OCI-LY3 (cell line): ENCODE data around the gene TERC.

ENCODE experiments used
- CTCF ChIP-seq: fragments of 200-600, 300-600 bp; sonication (generic); IDR thresholded peaks from 2 replicates; pipeline ENCODE4 v1.5.1; 2014; ENCODE audit warnings: antibody characterized with exemption, low read length, low read depth
- EZH2phosphoT487 ChIP-seq: fragments of 200-600 bp; shearing (Covaris generic); IDR thresholded peaks from 2 replicates; pipeline ENCODE4 v1.6.1; 2018; ENCODE audit warnings: antibody characterized with exemption, mixed run types, low read depth

- TF ChIP-seq CTCF (no peak), EZH2phosphoT487 (no peak)
These were observed 10.1 kb downstream of the TERC start for GRCh38 chr3:169754711-169755110.
